Left lung (tissue), 10 donors: ENCODE measurements around the gene KIF21A. TPM values are rescaled to one million over a fixed set of nuclear protein-coding genes. Genes with fewer than 3 reads are reported as not detected.

Source experiments
- ATAC-seq: fragments of 200-7000 bp; cut with Tn5 transposase; one replicate; pipeline ENCODE4 v1.9.1; 2020; ENCODE audit warnings: moderate library complexity
- DNase-seq, 4 donors: peaks; one replicate each; pipeline ENCODE4 v3.0.0-alpha.2; 2013 to 2020
- H3K27ac ChIP-seq, 2 donors: fragments of 200-600 bp; sonication (generic) in 1 of 2; one replicate each; pipeline versions ENCODE4 v1.5.0 to v1.8.0; 2020 to 2021
- H3K27me3 ChIP-seq, 2 donors: fragments of 200-600 bp; sonication (generic) in 1 of 2; one replicate each; pipeline versions ENCODE4 v1.5.0 to v1.8.0; 2020 to 2021
- H3K36me3 ChIP-seq, 2 donors: fragments of 200-600 bp; sonication (generic) in 1 of 2; one replicate each; pipeline versions ENCODE4 v1.5.0 to v1.8.0; 2020 to 2021
- H3K4me1 ChIP-seq, 2 donors: fragments of 200-600 bp; one replicate each; pipeline ENCODE4 v1.8.0; 2021
- H3K4me3 ChIP-seq, 2 donors: fragments of 200-600 bp; sonication (generic) in 1 of 2; one replicate each; pipeline versions ENCODE4 v1.5.0 to v1.8.0; 2020 to 2021; ENCODE audit warnings: mild to moderate bottlenecking in 1 of 2
- H3K9me3 ChIP-seq, 2 donors: fragments of 200-600 bp; sonication (generic) in 1 of 2; one replicate each; pipeline versions ENCODE4 v1.5.0 to v1.8.0; 2020 to 2021
- CTCF ChIP-seq, 2 donors: fragments of 200-600 bp; sonication (generic) in 1 of 2; IDR thresholded peaks; one replicate each; pipeline versions ENCODE4 v1.5.0 to v1.8.0; 2021; ENCODE audit warnings: antibody characterized with exemption in 2 of 2
- intact Hi-C, 2 donors: fragments of 100-400 bp; cut with DNase I; formaldehyde crosslinking; loops; one replicate each; pipeline versions ENCODE4 v1.11.2 to v1.14.2; 2022
- polyA plus RNA-seq, 6 donors: library from polyadenylated mRNA; unstranded; fragments of 120-200 nt; gene quantifications; one replicate each; pipeline ENCODE4 v1.2.1, GENCODE V29; 2013; ENCODE audit not compliant: insufficient read length in 6 of 6
- total RNA-seq, 2 donors: library from RNA; stranded (reverse); fragmentation: NEBNext Ultra II Directional; extraction: Animal tissue kit (Norgen Biotek cat#: 25700); gene quantifications; one replicate each; pipeline ENCODE4 v1.2.1, GENCODE V29; 2021
- donor health status: DM: no; HTN: yes; CAD: no.
- donor health status: DM: no; HTN: no; CAD: no.

KIF21A gene
- total and polyA plus RNA-seq, 8 donors: 12.7 to 19.7 (median 15.6) TPM

- DNase-seq (no peak), ATAC-seq (no peak)
- peaks cover 0 to 5% of the 10 kb centered on the region in 2 donors for H3K36me3 ChIP-seq
- TF ChIP-seq CTCF (IDR thresholded peaks at IDR 0.05): no peak
- H3K4me3 ChIP-seq: no peak overlapping the region
- no peaks in the 10 kb centered on the region for H3K9me3 ChIP-seq
- no peaks in the 10 kb centered on the region for H3K27me3 ChIP-seq
- no peaks in the 10 kb centered on the region for H3K4me1 ChIP-seq
- intact Hi-C loops: no loop called here
- no peak overlapping the region for H3K27ac ChIP-seq
These were observed 111.2 kb downstream of the KIF21A start for GRCh38 chr12:39331539-39332261.

- Histone ChIP-seq H3K4me1 (no peaks in the 10 kb centered on the region), H3K4me3 (no peak overlapping the region), H3K27me3 (no peaks in the 10 kb centered on the region), H3K27ac (no peak overlapping the region), H3K36me3 (peaks cover 0 to 5% of the 10 kb centered on the region in 2 donors), H3K9me3 (no peaks in the 10 kb centered on the region)
- ATAC-seq (no peak), DNase-seq (no peak)
- intact Hi-C loops: no loop called here
- no peak for TF ChIP-seq CTCF (IDR thresholded peaks at IDR 0.05)
These were observed 113.0 kb downstream of the KIF21A start for GRCh38 chr12:39329876-39330275.

- Histone ChIP-seq H3K27me3 (no peaks in the 10 kb centered on the region), H3K27ac (no peak overlapping the region), H3K4me1 (no peaks in the 10 kb centered on the region), H3K9me3 (no peaks in the 10 kb centered on the region), H3K36me3 (peaks cover 0 to 5% of the 10 kb centered on the region in 2 donors), H3K4me3 (no peak overlapping the region)
- intact Hi-C loops: no loop called here
- ATAC-seq (no peak), DNase-seq (no peak)
- TF ChIP-seq CTCF (IDR thresholded peaks at IDR 0.05): no peak
These were observed 113.9 kb downstream of the KIF21A start for GRCh38 chr12:39329018-39329417.

GRCh38 chr12:39327965-39328364 lies 115.0 kb downstream of the KIF21A start:
- no peak for ATAC-seq
- Histone ChIP-seq H3K4me1 (no peaks in the 10 kb centered on the region), H3K27me3 (no peaks in the 10 kb centered on the region), H3K36me3 (peaks cover 0 to 5% of the 10 kb centered on the region in 2 donors), H3K27ac (no peak overlapping the region), H3K4me3 (no peak overlapping the region), H3K9me3 (no peaks in the 10 kb centered on the region)
- TF ChIP-seq CTCF (IDR thresholded peaks at IDR 0.05): no peak
- no peak for DNase-seq
- intact Hi-C loops: no loop called here

- TF ChIP-seq CTCF (IDR thresholded peaks at IDR 0.05): no peak
- intact Hi-C loops: no loop called here
- H3K4me1 ChIP-seq: no peaks in the 10 kb centered on the region
- H3K4me3 ChIP-seq: no peak overlapping the region
- H3K27ac ChIP-seq: no peak overlapping the region
- H3K9me3 ChIP-seq: no peaks in the 10 kb centered on the region
- H3K36me3 ChIP-seq: peaks cover 0 to 1% of the 10 kb centered on the region in 2 donors
- ATAC-seq (peak; percentile 86), DNase-seq (peak in 1 of 4 donors; percentile 44)
- no peaks in the 10 kb centered on the region for H3K27me3 ChIP-seq
These were observed 115.4 kb downstream of the KIF21A start for GRCh38 chr12:39327510-39327909.
